ENCODE results near the gene ZNF554. TPM values are rescaled to one million over a fixed set of nuclear protein-coding genes. Genes with fewer than 3 reads are reported as not detected.

The ZNF554 gene
- total and polyA plus RNA-seq, 2 experiments from 2014 or later = 2.0 to 7.5 TPM

GRCh38 chr19:2845107-2845506 lies 25.4 kb downstream of the ZNF554 start:
- DNase-seq (ENCODE audit: low spot score) (no peak), ATAC-seq (no peak)
- H3K27me3 Mint-ChIP-seq (ENCODE audit: insufficient read depth, low read depth, poor library complexity) = peaks cover 20% of the 10 kb centered on the region
- no peak overlapping the region for H2AFZ ChIP-seq
- H3F3A ChIP-seq (replicated peaks; ENCODE audit: low read depth) = no peaks in the 10 kb centered on the region
- H4K20me1 ChIP-seq (replicated peaks; ENCODE audit: insufficient read depth) = peaks cover 4% of the 10 kb centered on the region
- TF ChIP-seq REST (IDR thresholded peaks at IDR 0.05; ENCODE audit: unreplicated experiment) = no peak
- TF ChIP-seq POLR2AphosphoS5 (IDR thresholded peaks at IDR 0.05; ENCODE audit: low read depth) = no peak
- TF ChIP-seq ETS1 (IDR thresholded peaks at IDR 0.05) = no peak
- no peak for TF ChIP-seq ZNF462 (CRISPR knock-in tag; IDR thresholded peaks at IDR 0.05)
- TF ChIP-seq ZNF331 (CRISPR knock-in tag; IDR thresholded peaks at IDR 0.05; ENCODE audit: low read depth) = no peak
- TF ChIP-seq NANOG (IDR thresholded peaks at IDR 0.05; ENCODE audit: borderline replicate concordance) = no peak
- H3K4me2 ChIP-seq = no peak overlapping the region
- H3K9me3 Mint-ChIP-seq = peaks cover 60% of the 10 kb centered on the region
- 0 out of 2 replicates have a peak, but pooled peaks cover 2% of the 10 kb centered on the region for H3K36me3 ChIP-seq (ENCODE audit: insufficient read depth)
- no peak overlapping the region for H3K27ac Mint-ChIP-seq
- peaks cover 5% of the 10 kb centered on the region for H3K4me1 Mint-ChIP-seq
- H3K27me3 ChIP-seq (ENCODE audit: insufficient read depth) = peaks cover 8% of the 10 kb centered on the region; the same call in 1 of the 2 replicates
- no peak overlapping the region for H3K27ac ChIP-seq (ENCODE audit: low read depth)
- H3K4me3 ChIP-seq = no peak overlapping the region
- peaks cover 60% of the 10 kb centered on the region for H3K36me3 Mint-ChIP-seq (ENCODE audit: low read depth)
- peaks cover 24% of the 10 kb centered on the region for H3K79me2 ChIP-seq (replicated peaks; ENCODE audit: insufficient read depth)
- H3K4me1 ChIP-seq (ENCODE audit: insufficient read depth) = peaks cover 6% of the 10 kb centered on the region; the same call in 1 of the 2 replicates
- H3K9me2 ChIP-seq (ENCODE audit: insufficient read depth) = no peaks in the 10 kb centered on the region
- no peak overlapping the region for H3K4me3 Mint-ChIP-seq

All from GM23338 (cell line).